ENCODE data around the gene BAX. TPM values are rescaled to one million over a fixed set of nuclear protein-coding genes. Genes with fewer than 3 reads are reported as not detected.

BAX gene
- total RNA-seq, 1 donor from 2014 or later, result 169 TPM

DNA sequence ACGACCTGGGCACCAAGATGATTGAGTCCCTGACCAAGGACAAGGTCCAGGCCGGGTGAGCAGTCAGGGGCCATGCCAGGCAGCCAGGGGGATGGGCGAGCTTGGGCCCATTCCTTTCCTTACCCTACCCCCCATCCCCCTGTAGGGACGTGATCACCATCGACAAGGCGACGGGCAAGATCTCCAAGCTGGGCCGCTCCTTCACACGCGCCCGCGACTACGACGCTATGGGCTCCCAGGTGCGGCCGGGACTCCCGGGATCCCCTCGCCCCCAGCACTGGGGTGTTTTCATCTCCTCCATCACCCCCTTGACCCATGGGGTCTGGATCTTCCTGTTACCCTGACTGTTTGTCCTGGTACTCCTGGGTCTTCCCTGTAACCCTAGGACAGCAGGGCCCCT, 55.2 kb downstream of the BAX start:
- H3K36me3 ChIP-seq (ENCODE audit: insufficient read depth, low read length), result peaks cover 11% of the 10 kb centered on the region
- FAIRE-seq, result no peak
- H3K36me3 Mint-ChIP-seq (ENCODE audit: low read depth, unreplicated experiment), result peaks cover 13% of the 10 kb centered on the region

DNA sequence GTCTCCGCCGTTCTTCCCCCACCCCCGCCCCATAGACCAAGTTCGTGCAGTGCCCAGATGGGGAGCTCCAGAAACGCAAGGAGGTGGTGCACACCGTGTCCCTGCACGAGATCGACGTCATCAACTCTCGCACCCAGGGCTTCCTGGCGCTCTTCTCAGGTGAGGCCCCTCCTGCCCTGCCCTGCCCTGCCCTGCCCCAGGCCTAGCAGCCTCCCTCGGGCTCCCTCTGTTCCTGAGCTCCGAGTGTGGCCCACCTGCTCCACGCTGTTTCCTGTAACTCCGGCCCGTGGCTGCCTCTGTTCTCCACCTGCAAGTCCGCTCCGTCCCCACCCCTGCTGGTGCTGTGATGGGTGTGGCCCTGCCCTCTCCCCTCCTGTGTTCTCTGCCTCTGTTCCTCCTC, 55.8 kb downstream of the BAX start:
- H3K4me3 Mint-ChIP-seq (ENCODE audit: unreplicated experiment), result no peak overlapping the region
- no peak overlapping the region for H3K27ac ChIP-seq (ENCODE audit: low read depth, low read length)
- TF ChIP-seq, protein P1, sequence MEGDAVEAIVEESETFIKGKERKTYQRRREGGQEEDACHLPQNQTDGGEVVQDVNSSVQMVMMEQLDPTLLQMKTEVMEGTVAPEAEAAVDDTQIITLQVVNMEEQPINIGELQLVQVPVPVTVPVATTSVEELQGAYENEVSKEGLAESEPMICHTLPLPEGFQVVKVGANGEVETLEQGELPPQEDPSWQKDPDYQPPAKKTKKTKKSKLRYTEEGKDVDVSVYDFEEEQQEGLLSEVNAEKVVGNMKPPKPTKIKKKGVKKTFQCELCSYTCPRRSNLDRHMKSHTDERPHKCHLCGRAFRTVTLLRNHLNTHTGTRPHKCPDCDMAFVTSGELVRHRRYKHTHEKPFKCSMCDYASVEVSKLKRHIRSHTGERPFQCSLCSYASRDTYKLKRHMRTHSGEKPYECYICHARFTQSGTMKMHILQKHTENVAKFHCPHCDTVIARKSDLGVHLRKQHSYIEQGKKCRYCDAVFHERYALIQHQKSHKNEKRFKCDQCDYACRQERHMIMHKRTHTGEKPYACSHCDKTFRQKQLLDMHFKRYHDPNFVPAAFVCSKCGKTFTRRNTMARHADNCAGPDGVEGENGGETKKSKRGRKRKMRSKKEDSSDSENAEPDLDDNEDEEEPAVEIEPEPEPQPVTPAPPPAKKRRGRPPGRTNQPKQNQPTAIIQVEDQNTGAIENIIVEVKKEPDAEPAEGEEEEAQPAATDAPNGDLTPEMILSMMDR (IDR thresholded peaks at IDR 0.05; ENCODE audit: insufficient read depth, low read depth, low read length), result no peak
- no peak for TF ChIP-seq EZH2 (IDR thresholded peaks at IDR 0.05; ENCODE audit: insufficient read depth, low read length)
- H3K9me3 ChIP-seq (ENCODE audit: insufficient read depth, low read depth, low read length), result no peaks in the 10 kb centered on the region
- H3K36me3 Mint-ChIP-seq (ENCODE audit: low read depth, unreplicated experiment), result peaks cover 14% of the 10 kb centered on the region
- no peaks in the 10 kb centered on the region for H3K27me3 Mint-ChIP-seq (ENCODE audit: low read depth, unreplicated experiment)
- H3K9me3 Mint-ChIP-seq (ENCODE audit: unreplicated experiment), result no peaks in the 10 kb centered on the region
- no peak overlapping the region for H3K4me2 ChIP-seq (ENCODE audit: low read length)
- no peak overlapping the region for H3K27ac Mint-ChIP-seq (ENCODE audit: unreplicated experiment)
- FAIRE-seq (no peak), DNase-seq (ENCODE audit: low read depth) (no peak)
- H2AFZ ChIP-seq (ENCODE audit: low read depth, low read length), result no peak overlapping the region
- no peak overlapping the region for H3K4me3 ChIP-seq (ENCODE audit: insufficient read depth, low read depth, low read length)
- H3K9ac ChIP-seq (ENCODE audit: low read length), result no peak overlapping the region
- peaks cover 11% of the 10 kb centered on the region for H3K36me3 ChIP-seq (ENCODE audit: insufficient read depth, low read length)
- peaks cover 4% of the 10 kb centered on the region for H4K20me1 ChIP-seq (ENCODE audit: insufficient read depth, low read length)
- no peaks in the 10 kb centered on the region for H3K79me2 ChIP-seq (ENCODE audit: insufficient read depth, low read length)
- H3K4me1 Mint-ChIP-seq (ENCODE audit: low read depth, unreplicated experiment), result no peaks in the 10 kb centered on the region
- no peaks in the 10 kb centered on the region for H3K27me3 ChIP-seq (ENCODE audit: insufficient read depth, low read length)
- H3K4me1 ChIP-seq (ENCODE audit: insufficient read depth, low read length), result no peaks in the 10 kb centered on the region

More for the DNA sequence above, 55.2 kb downstream of the BAX start:
- Mint-ChIP-seq H3K4me1 (ENCODE audit: low read depth, unreplicated experiment) (no peaks in the 10 kb centered on the region), H3K27me3 (ENCODE audit: low read depth, unreplicated experiment) (no peaks in the 10 kb centered on the region), H3K4me3 (ENCODE audit: unreplicated experiment) (no peak overlapping the region), H3K9me3 (ENCODE audit: unreplicated experiment) (no peaks in the 10 kb centered on the region), H3K27ac (ENCODE audit: unreplicated experiment) (no peak overlapping the region)
- DNase-seq (ENCODE audit: low read depth), result no peak
- no peak overlapping the region for H3K4me3 ChIP-seq (ENCODE audit: insufficient read depth, low read depth, low read length)
- H4K20me1 ChIP-seq (ENCODE audit: insufficient read depth, low read length), result peaks cover 7% of the 10 kb centered on the region
- no peaks in the 10 kb centered on the region for H3K79me2 ChIP-seq (ENCODE audit: insufficient read depth, low read length)
- H3K9ac ChIP-seq (ENCODE audit: low read length), result no peak overlapping the region
- H3K4me2 ChIP-seq (ENCODE audit: low read length), result no peak overlapping the region
- no peak for TF ChIP-seq EZH2 (IDR thresholded peaks at IDR 0.05; ENCODE audit: insufficient read depth, low read length)
- TF ChIP-seq, protein P1 (IDR thresholded peaks at IDR 0.05; ENCODE audit: insufficient read depth, low read depth, low read length), result no peak
- no peak overlapping the region for H3K27ac ChIP-seq (ENCODE audit: low read depth, low read length)
- no peak overlapping the region for H2AFZ ChIP-seq (ENCODE audit: low read depth, low read length)
- H3K9me3 ChIP-seq (ENCODE audit: insufficient read depth, low read depth, low read length), result no peaks in the 10 kb centered on the region
- H3K4me1 ChIP-seq (ENCODE audit: insufficient read depth, low read length), result no peaks in the 10 kb centered on the region
- H3K27me3 ChIP-seq (ENCODE audit: insufficient read depth, low read length), result no peaks in the 10 kb centered on the region

DNA sequence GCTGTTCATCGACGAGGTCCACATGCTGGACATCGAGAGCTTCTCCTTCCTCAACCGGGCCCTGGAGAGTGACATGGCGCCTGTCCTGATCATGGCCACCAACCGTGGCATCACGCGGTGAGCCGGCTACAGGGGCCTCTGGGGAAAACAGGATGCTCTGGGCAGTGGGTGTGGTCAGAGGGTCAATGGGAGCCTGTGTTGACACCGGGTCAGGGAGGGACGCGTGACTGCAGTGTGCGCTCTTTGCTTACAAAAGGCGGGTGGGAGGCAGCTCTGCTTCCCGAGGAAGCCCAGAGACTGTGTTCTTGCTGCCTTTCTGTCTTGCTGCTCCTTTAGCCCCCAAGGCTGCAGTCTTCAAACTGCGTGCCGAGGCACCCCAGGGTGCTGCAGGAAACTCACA, 56.5 kb downstream of the BAX start:
- H3K9me3 Mint-ChIP-seq (ENCODE audit: unreplicated experiment), result no peaks in the 10 kb centered on the region
- H3K27me3 Mint-ChIP-seq (ENCODE audit: low read depth, unreplicated experiment), result no peaks in the 10 kb centered on the region
- Histone ChIP-seq H3K4me1 (ENCODE audit: insufficient read depth, low read length) (no peaks in the 10 kb centered on the region), H4K20me1 (ENCODE audit: insufficient read depth, low read length) (peaks cover 4% of the 10 kb centered on the region), H3K9ac (ENCODE audit: low read length) (no peak overlapping the region), H3K27me3 (ENCODE audit: insufficient read depth, low read length) (no peaks in the 10 kb centered on the region), H3K36me3 (ENCODE audit: insufficient read depth, low read length) (peaks cover 10% of the 10 kb centered on the region), H3K79me2 (ENCODE audit: insufficient read depth, low read length) (no peaks in the 10 kb centered on the region), H3K27ac (ENCODE audit: low read depth, low read length) (no peak overlapping the region), H3K4me2 (ENCODE audit: low read length) (no peak overlapping the region), H2AFZ (ENCODE audit: low read depth, low read length) (no peak overlapping the region), H3K4me3 (ENCODE audit: insufficient read depth, low read depth, low read length) (no peak overlapping the region), H3K9me3 (ENCODE audit: insufficient read depth, low read depth, low read length) (no peaks in the 10 kb centered on the region)
- no peak overlapping the region for H3K27ac Mint-ChIP-seq (ENCODE audit: unreplicated experiment)
- no peak for FAIRE-seq
- H3K36me3 Mint-ChIP-seq (ENCODE audit: low read depth, unreplicated experiment), result peaks cover 20% of the 10 kb centered on the region
- H3K4me1 Mint-ChIP-seq (ENCODE audit: low read depth, unreplicated experiment), result no peaks in the 10 kb centered on the region
- TF ChIP-seq EZH2 (IDR thresholded peaks at IDR 0.05; ENCODE audit: insufficient read depth, low read length), result no peak
- TF ChIP-seq, protein P1 (IDR thresholded peaks at IDR 0.05; ENCODE audit: insufficient read depth, low read depth, low read length), result no peak
- no peak for DNase-seq (ENCODE audit: low read depth)
- no peak overlapping the region for H3K4me3 Mint-ChIP-seq (ENCODE audit: unreplicated experiment)

Small RNAs within 50 kb of the gene (microRNA-seq; reads per million reads assigned to microRNA genes)
- 1.4 reads per million for gene MIR6798

Other genes starting within 250 kb of the BAX start
- gene MAMSTR, start 235.2 kb upstream of the BAX start, total RNA-seq, result 0.55 and 0.57 TPM in 2 replicates
- gene RASIP1, start 214.3 kb upstream of the BAX start, total RNA-seq, result 0.26 and 0.68 TPM in 2 replicates
- gene IZUMO1, start 208.0 kb upstream of the BAX start, total RNA-seq, result not detected in 2 replicates
- 0.65 and 0.91 TPM in 2 replicates for gene FUT1, start 202.2 kb upstream of the BAX start, total RNA-seq
- gene FGF21, start 199.4 kb upstream of the BAX start, total RNA-seq, result not detected in 2 replicates
- 38.1 and 41.5 TPM in 2 replicates for gene BCAT2, start 143.8 kb upstream of the BAX start, total RNA-seq
- 8.2 and 9.7 TPM in 2 replicates for gene HSD17B14, start 118.4 kb upstream of the BAX start, total RNA-seq
- 27.5 and 32.8 TPM in 2 replicates for gene PLEKHA4, start 86.3 kb upstream of the BAX start, total RNA-seq
- 39.5 and 53.2 TPM in 2 replicates for gene PPP1R15A, start 82.5 kb upstream of the BAX start, total RNA-seq
- gene TULP2, start 56.1 kb upstream of the BAX start, total RNA-seq, result not detected in 2 replicates
- 164 and 189 TPM in 2 replicates for gene NUCB1, start 54.6 kb upstream of the BAX start, total RNA-seq
- gene DHDH, start 21.2 kb upstream of the BAX start, total RNA-seq, result 0.45 TPM in 1 of 2 replicates, not detected in the other
- 3,402 and 4,020 TPM in 2 replicates for gene FTL, start 10.4 kb downstream of the BAX start, total RNA-seq
- 86.0 and 86.8 TPM in 2 replicates for gene GYS1, start 38.4 kb downstream of the BAX start, total RNA-seq
- 105 and 106 TPM in 2 replicates for gene RUVBL2, start 39.0 kb downstream of the BAX start, total RNA-seq
- gene LHB, start 62.2 kb downstream of the BAX start, total RNA-seq, result 0.48 TPM in 1 of 2 replicates, not detected in the other
- gene CGB3, start 69.5 kb downstream of the BAX start, total RNA-seq, result 3.6 and 4.5 TPM in 2 replicates
- gene CGB2, start 77.0 kb downstream of the BAX start, total RNA-seq, result 0.52 and 2.9 TPM in 2 replicates
- gene CGB1, start 82.0 kb downstream of the BAX start, total RNA-seq, result 2.3 TPM in 1 of 2 replicates, not detected in the other
- gene CGB5, start 89.0 kb downstream of the BAX start, total RNA-seq, result 2.0 and 6.5 TPM in 2 replicates
- 9.4 and 15.8 TPM in 2 replicates for gene CGB8, start 94.2 kb downstream of the BAX start, total RNA-seq
- 7.1 and 8.8 TPM in 2 replicates for gene CGB7, start 102.9 kb downstream of the BAX start, total RNA-seq
- gene NTF4, start 109.9 kb downstream of the BAX start, total RNA-seq, result 7.2 and 7.3 TPM in 2 replicates
- gene KCNA7, start 117.8 kb downstream of the BAX start, total RNA-seq, result 0.05 TPM in 1 of 2 replicates, not detected in the other
- 173 and 177 TPM in 2 replicates for gene SNRNP70, start 130.6 kb downstream of the BAX start, total RNA-seq
- gene LIN7B, start 159.5 kb downstream of the BAX start, total RNA-seq, result 8.9 and 9.7 TPM in 2 replicates
- gene C19orf73, start 164.3 kb downstream of the BAX start, total RNA-seq, result 0.73 and 1.4 TPM in 2 replicates
- gene PPFIA3, start 164.7 kb downstream of the BAX start, total RNA-seq, result 9.2 and 11.7 TPM in 2 replicates
- gene HRC, start 200.5 kb downstream of the BAX start, total RNA-seq, result not detected in 2 replicates
- gene TRPM4, start 202.9 kb downstream of the BAX start, total RNA-seq, result 26.3 and 28.3 TPM in 2 replicates

All from astrocyte (in vitro differentiated cells and primary cell).